Lower leg skin (tissue), 4 donors: Measurements from ENCODE around the gene PRTN3. TPM values are rescaled to one million over a fixed set of nuclear protein-coding genes. Genes with fewer than 3 reads are reported as not detected.
"Not testable (repeated sequence)": the region's sequence is repeated elsewhere in the genome, so short reads cannot be mapped to it uniquely, and the experiment has no call there.

Source experiments
- DNase-seq, 2 donors: peaks; one replicate each; pipeline ENCODE4 v3.0.0-alpha.2; 2019; ENCODE audit warnings: low spot score in 2 of 2
- H3K4me3 ChIP-seq: fragments of 200-600 bp; sonication (generic); 2 replicates; pipeline ENCODE4 v1.5.1; 2017; ENCODE audit warnings: mild to moderate bottlenecking, low read depth; ENCODE audit not compliant: poor library complexity, severe bottlenecking
- CTCF ChIP-seq, 3 donors: fragments of 450-650 bp; IDR thresholded peaks; one replicate each; pipeline ENCODE4 v1.5.1; 2016; ENCODE audit warnings: antibody characterized with exemption in 3 of 3, mild to moderate bottlenecking in 3 of 3, moderate library complexity in 2 of 3
- POLR2A ChIP-seq, 2 donors: fragments of 450-650 bp; IDR thresholded peaks; one replicate each; pipeline ENCODE4 v1.6.1; 2016 to 2017; ENCODE audit warnings: antibody characterized with exemption in 2 of 2, mild to moderate bottlenecking in 1 of 2, moderate library complexity in 1 of 2
- WGBS, 2 donors: methylation state at CpG; one replicate each; pipeline ENCODE4 v1.1.5; 2018; 5-methylcytosine and 5-hydroxymethylcytosine counted together
- intact Hi-C: fragments of 100-400 bp; cut with DNase I; formaldehyde crosslinking; loops from one replicate; pipeline ENCODE4 v1.15.0; 2023; ENCODE audit warnings: low total_unique reads
- total RNA-seq, 4 donors: library from RNA; depleted of rRNA; stranded (reverse); fragments of >200 nt; gene quantifications; one replicate each; pipeline ENCODE4 v1.1.0, GENCODE V29; 2016

The PRTN3 gene
- total RNA-seq, 4 donors from 2014 or later, result 0.86 TPM; not detected in 3

GRCh38 chr19:835210-835810, 5.5 kb upstream of the PRTN3 start:
- WGBS, 2 donors, result 24 to 61% methylated on average over 18 to 32 of the region's 36 CpGs
- intact Hi-C loops, result no loop called here
- TF ChIP-seq CTCF (IDR thresholded peaks at IDR 0.05) (no peak), POLR2A (IDR thresholded peaks at IDR 0.05) (no peak)
- no peak for DNase-seq
- no peak overlapping the region for H3K4me3 ChIP-seq

GRCh38 chr19:842802-843179, 2.0 kb downstream of the PRTN3 start:
- DNase-seq, result not testable (repeated sequence)
- WGBS, 2 donors, result 73 to 74% methylated on average over 7 of the region's 7 CpGs
- intact Hi-C loops, result loop anchor here (10.0 kb wide), 1 partner anchor 78 kb away; no protein-coding TSS in a partner anchor

GRCh38 chr19:843180-843835, 2.5 kb downstream of the PRTN3 start:
- intact Hi-C loops, result loop anchor here (10.0 kb wide), 1 partner anchor 79 kb away; no protein-coding TSS in a partner anchor
- H3K4me3 ChIP-seq, result no peak overlapping the region
- no peak for DNase-seq
- TF ChIP-seq POLR2A (IDR thresholded peaks at IDR 0.05) (no peak), CTCF (IDR thresholded peaks at IDR 0.05) (no peak)
- WGBS, 2 donors, result 5 to 15% methylated on average over 14 to 22 of the region's 46 CpGs

More at GRCh38 chr19:842802-843179, 2.0 kb downstream of the PRTN3 start:
- H3K4me3 ChIP-seq, result not testable (repeated sequence)

- H3K4me3 ChIP-seq, result no peak overlapping the region
- intact Hi-C loops, result loop anchor here (10.0 kb wide), 1 partner anchor 79 kb away; no protein-coding TSS in a partner anchor
- TF ChIP-seq CTCF (IDR thresholded peaks at IDR 0.05) (no peak), POLR2A (IDR thresholded peaks at IDR 0.05) (no peak)
- DNase-seq, result no peak
- 3 to 44% methylated on average over 10 to 20 of the region's 70 CpGs for WGBS, 2 donors
These were observed 3.2 kb downstream of the PRTN3 start for GRCh38 chr19:843836-844545.

DNA sequence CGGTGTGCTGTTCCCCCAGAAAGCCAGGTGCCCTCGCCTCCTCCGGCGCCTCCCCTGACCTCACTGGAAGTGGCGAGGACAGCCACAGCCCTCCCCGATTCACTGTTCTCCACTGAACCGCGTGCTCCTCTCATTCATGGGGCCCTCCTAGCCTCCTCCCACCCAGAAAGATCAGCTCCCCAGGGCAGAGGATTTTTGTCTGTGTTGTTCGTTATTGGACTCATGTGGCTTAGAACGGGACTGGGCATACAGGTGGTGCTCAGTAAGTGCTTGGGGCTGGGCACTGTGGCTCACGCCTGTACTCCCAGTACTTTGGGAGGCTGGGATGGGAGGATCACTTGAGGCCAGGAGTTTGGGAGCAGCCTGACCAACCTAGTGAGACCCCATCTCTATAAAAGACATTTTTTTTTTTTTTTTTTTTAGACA, 3.8 kb downstream of the PRTN3 start:
- no peak for DNase-seq
- no peak overlapping the region for H3K4me3 ChIP-seq
- intact Hi-C loops, result loop anchor here (10.0 kb wide), 1 partner anchor 80 kb away; no protein-coding TSS in a partner anchor
- TF ChIP-seq POLR2A (IDR thresholded peaks at IDR 0.05) (no peak), CTCF (IDR thresholded peaks at IDR 0.05) (no peak)
- 9 to 32% methylated on average over 8 to 10 of the region's 11 CpGs for whole genome bisulfite sequencing, 2 donors
